ENCODE measurements around the gene UBTF.

UBTF gene

DNA sequence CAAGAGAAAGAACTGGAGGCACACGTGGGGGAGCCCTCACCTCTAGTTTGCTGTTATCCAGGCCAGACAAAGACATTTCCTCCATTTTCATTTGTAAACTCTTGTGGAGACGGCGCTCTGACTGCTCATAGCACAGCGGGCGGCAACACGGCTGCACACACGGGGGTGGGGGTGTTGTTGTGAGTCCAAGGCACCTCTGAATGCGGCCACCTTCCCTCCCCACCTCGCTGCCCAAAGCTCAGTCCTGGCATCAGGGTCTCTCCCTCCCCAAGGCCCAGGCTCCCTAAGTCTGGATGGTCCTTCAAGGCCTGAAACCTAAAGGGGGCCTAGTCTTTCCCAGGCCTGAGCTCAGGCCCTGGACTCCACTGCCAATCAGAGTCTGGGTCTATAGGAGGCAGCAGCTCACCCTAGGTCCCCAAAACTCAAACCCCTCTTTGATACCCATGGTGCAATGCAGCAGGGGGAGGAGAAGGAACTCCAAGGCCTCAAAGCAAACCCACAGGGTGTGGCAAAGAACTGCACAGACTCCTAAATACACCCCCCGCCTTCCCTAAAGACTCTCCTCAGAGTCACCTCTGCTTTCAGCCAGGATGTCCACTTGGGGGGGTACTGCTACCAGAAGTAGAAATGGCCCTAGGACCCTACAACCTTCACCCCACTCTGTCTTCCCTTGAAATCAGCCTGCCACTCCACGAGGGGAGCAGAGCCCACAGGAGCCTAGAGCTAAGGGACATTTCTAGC is 21.3 kb downstream of the UBTF start:
- DNase-seq (ENCODE audit: low read depth): no peak

DNA sequence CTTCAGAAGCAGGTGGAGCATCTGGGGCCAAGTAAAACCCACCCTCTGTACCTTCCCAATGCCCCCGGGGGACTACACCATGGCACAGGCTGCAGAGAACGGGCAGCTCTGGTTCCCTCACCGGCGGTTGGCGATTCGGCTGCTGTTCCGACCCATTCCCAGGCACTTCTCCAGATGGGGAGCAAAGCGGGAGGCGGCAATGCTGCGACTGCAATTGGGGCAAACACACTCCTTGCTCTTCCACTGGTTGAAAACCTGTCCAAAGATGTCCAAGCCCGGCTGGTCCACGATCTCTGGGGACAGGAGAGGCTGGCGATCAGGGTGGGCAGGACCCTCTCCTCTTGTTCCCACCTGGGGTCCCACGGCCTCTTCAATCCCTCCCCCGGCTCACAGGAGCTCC is 22.4 kb downstream of the UBTF start:
- DNase-seq (ENCODE audit: low read depth): no peak

DNA sequence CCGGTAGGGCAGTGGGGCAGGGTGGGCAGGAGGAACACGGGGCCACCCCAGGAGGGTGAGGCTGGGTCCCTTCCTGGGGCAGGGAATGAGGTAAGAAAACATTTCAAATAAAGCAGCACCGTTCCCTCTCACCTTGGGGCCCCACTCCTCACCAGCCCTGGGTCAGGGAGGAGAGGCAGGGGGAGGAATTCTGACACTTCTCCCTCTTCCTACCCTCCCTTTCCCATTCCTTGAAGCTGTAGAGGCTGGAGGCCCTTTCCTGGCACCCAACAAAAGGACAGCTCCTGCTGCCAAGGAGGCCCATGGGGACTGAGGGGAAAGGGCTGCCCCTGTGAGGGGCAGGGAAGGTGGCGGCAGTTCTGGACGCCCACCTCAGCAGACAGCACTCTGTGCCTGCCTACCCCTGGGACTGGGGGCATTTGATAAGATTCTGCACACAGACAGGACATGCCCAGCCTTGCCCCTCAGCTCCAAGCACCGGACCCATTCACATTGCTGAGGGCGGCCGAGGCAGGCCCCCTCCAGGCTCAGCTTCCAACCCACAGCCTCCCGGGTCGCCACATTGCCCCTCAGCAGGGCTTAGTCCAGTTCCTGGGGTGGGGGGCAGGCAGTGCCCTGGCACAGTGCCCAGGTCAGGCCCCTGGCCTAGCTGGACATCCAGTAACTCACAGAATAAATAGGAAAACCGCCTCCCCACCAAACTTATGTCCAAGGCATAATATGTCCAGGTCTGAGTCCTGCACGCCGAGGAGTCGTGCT is 26.0 kb downstream of the UBTF start:
- no peak for DNase-seq (ENCODE audit: low read depth)

DNA sequence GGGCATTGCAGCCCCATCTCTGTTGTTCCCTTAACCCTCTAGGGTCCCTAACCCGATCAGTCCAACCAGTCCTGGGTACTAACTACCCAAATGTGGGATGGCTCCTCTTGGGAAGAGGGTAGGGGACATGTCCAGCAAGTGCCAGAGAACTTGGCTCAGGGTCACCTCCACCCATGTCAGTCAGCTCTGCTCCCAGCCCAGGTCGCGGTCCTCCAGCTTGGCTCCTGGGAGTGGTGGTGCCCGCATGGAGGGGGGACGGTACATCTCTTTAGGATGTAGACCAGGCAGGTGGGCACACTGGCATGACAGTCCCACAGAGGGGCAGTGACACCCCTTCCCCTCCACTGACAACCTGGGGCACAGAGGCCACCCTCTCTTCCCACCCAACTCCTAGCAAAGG is 26.7 kb downstream of the UBTF start:
- no peak for DNase-seq (ENCODE audit: low read depth)

DNA sequence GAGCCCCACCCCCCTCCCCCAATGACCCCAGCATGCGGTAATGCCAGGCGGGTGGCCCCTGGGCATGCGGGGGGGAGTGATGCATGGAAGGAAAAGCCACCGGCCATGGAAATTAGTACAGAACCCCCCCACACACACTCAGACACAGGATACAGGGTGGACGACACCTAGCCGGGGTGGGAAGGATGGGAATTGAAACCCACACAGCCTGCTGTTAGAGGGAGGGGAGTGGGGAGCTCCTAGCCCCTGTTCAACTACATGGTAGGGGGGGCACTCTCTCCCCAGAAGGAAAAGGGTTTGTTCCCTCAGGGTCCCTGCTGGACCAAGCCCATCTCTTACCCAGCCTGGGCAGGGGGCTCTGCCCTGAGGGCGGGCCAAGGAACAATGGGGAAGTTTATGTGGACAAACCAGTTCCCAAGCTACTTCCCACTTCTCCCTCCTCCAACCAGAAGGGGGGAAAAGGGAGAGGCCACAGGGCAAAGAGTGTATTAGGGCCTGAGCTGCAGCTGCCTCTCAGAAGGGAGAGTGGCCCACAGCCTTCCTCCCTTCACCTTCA is 27.5 kb downstream of the UBTF start:
- DNase-seq (ENCODE audit: low read depth): no peak

DNA sequence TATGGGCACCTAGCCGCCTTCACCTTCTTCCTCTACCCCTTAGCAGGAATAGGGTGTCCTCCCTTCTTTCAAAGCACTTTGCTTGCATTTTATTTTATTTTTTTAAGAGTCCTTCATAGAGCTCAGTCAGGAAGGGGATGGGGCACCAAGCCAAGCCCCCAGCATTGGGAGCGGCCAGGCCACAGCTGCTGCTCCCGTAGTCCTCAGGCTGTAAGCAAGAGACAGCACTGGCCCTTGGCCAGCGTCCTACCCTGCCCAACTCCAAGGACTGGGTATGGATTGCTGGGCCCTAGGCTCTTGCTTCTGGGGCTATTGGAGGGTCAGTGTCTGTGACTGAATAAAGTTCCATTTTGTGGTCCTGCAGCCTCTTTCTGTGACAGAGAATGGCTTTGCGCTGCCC is 28.1 kb downstream of the UBTF start:
- no peak for DNase-seq (ENCODE audit: low read depth)

DNA sequence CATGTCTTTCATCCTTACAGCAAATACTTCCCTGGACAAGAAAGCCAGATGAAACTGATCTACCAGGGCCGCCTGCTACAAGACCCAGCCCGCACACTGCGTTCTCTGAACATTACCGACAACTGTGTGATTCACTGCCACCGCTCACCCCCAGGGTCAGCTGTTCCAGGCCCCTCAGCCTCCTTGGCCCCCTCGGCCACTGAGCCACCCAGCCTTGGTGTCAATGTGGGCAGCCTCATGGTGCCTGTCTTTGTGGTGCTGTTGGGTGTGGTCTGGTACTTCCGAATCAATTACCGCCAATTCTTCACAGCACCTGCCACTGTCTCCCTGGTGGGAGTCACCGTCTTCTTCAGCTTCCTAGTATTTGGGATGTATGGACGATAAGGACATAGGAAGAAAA is 29.0 kb downstream of the UBTF start:
- DNase-seq (ENCODE audit: low read depth): no peak

DNA sequence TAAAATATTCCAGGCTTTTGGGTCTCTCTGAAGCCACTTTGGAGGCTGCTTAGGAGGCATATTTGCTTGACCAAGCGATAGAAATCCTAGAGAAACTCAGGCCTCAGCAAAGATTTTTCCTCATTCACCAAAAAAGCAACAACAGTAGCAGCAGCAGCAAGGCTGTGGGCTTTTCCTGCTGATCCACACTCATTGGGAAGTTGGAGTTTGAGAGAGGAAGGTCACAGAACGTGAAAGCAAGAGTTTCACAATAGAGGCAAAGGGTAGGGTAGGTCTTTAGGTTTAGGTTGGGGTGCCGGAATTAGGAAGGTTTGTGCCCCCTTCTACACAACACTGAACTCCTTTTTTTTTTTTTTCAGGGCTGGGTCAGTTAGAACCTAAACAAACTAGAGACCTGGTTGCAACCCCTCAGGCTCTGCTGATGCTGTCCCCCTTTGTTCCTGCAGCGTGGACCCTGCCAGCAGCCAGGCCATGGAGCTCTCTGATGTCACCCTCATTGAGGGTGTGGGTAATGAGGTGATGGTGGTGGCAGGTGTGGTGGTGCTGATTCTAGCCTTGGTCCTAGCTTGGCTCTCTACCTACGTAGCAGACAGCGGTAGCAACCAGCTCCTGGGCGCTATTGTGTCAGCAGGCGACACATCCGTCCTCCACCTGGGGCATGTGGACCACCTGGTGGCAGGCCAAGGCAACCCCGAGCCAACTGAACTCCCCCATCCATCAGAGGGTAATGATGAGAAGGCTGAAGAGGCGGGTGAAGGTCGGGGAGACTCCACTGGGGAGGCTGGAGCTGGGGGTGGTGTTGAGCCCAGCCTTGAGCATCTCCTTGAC is 30.7 kb downstream of the UBTF start:
- no peak for DNase-seq (ENCODE audit: low read depth)

DNA sequence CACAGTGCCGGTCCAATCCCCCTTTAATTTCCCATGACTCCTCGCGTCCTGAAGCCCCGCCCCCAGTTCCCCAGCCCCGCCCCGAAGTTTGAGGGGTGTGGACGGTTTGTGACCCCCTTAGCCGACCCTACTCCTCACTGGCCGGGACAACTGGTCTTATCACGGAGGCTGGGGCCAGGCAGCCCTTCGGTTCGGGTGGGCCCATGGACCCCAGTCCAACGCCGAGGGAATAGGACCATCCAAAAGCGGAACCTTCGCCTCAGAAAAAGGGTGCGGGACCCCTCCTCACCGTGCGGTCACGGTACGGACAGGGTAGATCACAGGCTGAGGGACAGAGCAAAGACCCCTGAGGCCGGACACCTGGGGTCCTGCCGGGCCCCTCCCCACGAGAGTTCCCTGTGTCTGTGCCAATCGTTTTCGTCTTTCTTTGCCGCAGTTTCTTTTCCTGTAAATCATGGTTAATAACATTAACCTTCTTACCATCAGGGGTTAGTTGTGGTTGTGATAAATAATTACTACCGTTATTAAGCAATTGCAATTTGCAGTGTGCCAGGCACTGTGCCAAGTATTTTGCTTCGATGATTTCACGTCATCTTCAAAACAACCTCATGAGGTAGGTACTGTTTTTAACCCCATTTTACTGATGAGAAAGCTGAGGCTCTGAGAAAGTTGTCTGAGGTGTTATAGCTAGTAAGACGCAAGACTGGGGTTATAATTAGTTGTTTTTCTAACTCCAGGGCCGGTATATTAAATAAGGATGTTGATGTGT is 32.2 kb downstream of the UBTF start:
- DNase-seq (ENCODE audit: low read depth): no peak

DNA sequence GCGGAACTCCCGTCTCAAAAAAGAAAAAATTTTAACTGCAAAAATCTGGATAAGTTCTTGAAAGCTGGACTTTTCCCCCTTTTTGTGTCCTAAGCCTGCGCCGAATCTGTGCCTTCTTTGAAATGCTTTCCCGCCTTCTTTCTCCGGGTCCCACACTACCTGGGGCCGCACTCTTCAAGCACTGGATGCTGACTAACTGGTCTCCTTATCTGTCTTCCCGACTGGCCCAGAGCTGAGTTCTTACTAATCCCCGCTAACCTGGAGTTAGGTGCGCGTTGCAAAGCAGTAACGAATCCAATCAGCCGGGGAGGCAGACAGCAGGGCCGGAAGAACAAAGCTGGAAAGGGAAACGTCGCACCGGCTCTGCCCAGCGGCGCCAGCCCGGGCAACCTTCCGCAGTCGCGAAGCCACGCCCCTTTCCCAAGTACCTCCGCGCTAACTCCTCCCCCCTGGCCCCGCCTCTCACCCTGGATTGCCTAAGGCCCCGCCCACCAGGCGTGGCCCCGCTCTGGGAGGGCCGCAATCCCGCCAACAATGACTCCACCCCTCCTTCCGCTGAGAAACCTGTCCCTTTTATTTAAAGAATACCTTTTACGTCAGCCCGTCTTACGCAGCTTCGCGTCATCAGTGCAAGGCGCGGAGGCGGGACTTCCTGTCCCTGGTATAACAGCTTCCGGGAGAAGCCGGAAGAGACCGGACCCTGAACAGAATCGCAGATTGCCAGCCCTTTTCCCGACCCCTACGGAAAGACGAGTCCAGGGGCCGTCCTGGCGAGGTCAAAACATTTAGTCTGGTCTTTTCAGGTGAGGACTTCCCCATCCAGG is 33.0 kb downstream of the UBTF start, which contains the start of gene TMUB2:
TSS of gene TMUB2 (plus strand) at position 666 of the 824 bp plus-strand sequence. CDS start 737 bp downstream, outside the sequence.
- peak; percentile 99 for DNase-seq (ENCODE audit: low read depth)

DNA sequence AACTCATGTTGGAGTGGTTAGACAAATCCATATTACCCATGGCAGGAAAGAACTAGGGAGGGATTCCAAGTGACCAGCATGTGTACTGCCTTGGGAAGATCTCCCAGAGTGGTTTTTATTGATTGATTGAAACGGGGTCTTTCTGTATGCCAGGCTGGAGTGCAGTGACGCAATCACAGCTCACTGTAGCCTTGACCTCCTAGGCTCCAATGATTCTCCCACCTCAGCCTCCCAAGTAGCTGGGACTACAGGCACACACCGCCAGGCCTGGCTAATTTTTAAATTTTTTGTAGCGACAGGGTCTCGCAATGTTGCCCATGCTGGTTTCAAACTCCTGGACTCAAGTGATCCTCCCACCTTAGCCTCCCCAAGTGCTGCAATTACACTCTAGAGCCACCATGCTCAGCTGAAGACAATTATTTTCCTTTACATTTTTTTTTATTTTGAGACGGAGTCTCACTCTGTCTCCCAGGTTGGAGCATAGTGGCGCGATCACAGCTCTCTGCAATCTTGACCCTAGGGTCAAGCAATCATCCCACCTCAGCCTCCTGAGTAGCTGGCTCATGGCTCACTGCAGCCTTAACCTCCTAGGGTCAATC is 35.2 kb downstream of the UBTF start:
- no peak for DNase-seq (ENCODE audit: low read depth)

DNA sequence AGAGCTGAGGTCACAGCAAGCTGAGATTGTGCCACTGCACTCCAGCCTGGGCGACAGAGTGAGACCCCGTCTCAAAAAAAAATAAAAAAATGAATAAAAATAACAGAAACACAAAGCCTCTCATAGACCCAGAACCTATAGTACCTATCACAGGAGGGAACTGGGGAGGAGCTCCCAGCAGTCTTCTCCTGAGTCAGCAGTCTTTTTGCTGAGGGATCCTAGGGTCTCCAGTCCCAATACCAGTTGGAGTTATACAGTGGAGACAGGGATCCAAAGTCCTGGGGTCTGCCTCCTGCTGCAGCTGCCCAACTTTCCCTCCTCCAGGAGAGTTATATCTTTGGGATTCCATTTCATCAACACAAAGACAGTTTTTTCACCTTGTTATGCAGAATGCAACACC is 36.5 kb downstream of the UBTF start:
- DNase-seq (ENCODE audit: low read depth): no peak

DNA sequence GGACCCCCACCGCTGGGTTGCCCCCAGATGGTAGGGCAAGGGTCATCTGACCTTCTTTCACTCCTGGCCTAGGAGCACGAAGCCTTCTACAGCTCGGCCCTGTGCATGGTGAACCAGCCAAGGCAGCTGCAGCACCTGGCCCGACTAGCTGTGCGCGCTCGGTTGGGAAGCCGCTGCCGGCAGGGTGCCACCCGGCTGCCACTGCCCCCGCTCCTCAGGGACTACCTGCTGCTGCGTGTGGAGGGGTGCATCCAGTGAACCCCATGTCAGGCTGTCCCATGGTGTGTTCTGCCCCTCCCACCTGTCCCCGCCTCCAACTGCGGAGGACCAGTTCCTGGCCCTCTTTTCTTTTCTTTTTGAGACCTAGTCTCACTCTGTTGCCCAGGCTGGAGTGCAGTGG is 41.3 kb downstream of the UBTF start:
- DNase-seq (ENCODE audit: low read depth): no peak

DNA sequence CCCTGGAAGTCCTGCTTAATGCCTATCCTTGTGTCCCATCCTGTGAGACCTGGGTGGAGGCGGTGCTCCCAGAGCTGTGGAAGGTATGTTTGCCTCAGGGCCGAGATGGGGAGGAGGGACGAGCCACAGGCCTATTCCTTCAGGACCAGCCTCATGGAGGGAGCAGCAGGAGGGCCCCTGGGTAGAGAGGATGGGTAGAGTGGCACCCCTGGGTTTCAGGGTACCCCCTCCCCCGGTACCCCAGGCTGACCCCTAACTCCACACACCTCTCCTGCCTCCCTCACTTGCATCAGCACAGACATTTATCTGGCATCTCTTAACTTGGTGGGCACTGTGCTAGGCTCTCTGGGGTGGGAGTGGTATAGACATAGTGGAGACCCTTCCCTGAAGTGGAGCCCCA is 41.8 kb downstream of the UBTF start:
- DNase-seq (ENCODE audit: low read depth): no peak

DNA sequence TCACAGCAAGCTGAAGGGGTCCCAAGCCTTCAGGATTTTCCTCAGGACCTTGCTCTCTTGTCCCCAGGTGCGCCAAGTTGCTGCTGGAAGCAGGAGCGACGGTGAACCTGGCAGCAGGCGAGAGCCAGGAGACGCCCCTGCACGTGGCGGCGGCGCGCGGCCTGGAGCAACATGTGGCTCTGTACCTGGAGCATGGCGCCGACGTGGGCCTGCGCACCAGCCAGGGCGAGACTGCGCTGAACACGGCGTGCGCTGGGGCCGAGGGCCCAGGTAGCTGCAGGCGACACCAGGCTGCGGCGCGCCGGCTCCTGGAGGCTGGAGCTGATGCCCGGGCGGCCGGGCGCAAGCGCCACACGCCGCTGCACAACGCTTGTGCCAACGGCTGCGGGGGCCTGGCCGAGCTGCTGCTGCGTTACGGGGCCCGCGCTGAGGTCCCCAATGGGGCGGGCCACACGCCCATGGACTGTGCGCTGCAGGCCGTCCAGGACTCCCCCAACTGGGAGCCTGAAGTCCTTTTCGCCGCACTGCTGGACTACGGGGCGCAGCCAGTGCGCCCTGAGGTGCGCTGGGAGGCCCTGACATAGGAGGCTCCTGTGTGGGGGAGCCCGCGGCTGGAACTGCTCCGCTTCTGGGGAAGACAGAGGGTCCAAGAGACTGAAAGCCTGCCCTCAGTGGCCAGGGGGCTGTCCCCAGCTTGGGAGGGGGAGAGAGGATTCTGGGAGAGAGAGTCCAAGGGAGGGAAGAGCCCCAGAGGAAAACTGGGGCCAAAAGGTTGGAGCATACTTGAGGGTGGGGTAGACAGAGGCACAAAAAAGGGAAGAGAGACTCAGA is 42.6 kb downstream of the UBTF start:
- no peak for DNase-seq (ENCODE audit: low read depth)

DNA sequence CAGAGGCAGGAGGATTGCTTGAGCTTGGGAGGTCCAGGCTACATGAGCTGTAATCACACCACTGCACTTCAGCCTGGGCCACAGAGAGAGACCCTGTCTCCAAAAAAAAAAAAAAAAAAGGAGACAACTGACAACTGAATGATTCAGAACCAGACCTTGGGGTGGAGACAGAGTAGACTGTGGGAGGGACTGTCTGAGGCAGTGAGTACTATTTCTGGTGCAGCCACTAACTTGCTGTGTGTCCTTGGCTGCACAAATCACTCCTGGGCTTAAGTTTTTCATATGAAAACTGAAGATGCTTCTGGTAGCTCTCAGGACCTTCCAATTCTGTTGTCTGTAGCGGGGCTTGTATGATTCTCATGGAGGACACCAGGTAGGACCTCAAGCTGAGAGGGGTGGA is 43.2 kb downstream of the UBTF start:
- DNase-seq (ENCODE audit: low read depth): no peak

DNA sequence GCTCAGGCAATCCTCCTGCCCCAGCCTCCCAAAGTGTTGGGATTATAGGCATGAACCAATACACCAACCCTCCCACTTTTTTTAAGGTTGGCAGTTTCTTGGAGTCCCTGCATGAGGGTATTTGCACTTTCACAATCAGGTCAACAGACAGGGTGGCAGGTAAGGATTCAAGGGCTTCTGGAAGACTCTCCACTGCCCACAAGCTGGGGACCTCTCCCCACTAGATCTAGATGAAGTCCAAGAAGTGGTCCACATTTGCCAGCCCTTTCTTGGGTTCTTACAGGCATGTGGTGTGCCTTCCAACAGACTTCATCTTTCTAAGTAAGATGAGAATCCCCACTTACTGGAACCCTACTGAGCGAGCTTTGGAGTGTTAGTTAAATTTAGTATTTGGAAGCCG is 45.0 kb downstream of the UBTF start:
- DNase-seq (ENCODE audit: low read depth): no peak

DNA sequence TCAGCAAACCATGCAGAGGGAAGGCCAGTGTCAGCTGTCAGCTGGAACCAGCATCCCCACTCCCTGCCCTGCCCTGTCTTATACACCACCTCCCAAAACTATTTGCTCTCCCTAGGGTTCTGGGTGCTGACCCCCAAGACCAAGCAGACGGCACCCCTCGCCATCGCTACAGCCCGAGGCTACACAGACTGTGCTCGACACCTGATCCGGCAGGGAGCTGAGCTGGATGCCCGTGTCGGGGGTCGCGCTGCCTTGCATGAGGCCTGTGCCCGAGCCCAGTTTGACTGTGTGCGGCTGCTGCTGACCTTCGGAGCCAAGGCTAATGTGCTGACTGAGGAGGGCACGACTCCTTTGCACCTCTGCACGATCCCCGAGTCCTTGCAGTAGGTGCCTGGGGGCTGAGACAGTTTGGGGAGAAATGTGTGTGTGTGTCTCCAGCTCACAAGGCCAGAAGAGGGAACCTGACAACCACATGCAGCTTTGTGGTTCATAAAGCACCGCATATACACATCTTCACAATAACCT is 47.5 kb downstream of the UBTF start:
- no peak for DNase-seq (ENCODE audit: low read depth)

DNA sequence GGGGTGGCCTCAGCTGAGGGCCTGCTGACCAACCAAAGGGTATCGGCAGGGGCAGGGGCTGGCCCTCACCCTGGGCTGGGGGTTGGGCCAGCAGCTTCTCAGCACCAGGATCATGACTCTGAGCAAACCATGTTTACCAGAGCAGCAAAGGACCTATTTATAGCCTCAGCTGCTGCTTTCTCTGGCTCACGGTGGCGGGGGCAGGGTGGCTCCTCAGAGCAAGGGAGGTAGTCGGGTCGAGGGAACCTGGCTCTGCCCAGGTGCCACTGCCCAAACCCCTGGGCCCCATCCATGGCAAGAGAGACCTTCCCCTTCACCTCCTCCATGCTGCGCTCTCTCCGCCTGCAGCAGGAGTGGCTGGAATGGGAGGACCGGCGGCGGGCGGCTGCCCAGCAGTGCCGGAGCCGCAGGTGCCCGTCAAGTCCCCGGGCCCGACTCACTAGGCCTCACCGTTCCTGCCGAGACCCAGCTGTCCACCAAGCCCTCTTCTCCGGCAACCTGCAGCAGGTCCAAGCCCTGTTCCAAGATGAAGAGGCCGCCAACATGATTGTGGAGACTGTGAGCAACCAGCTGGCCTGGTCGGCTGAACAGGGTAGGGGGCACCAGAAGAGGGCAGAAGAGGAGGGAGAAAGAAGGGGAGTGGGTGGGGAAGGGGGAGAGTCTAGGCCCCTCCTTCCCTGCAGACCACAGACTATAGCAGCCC is 48.8 kb downstream of the UBTF start, which contains the start of gene ASB16:
TSS of gene ASB16 (plus strand) at position 206 of the 703 bp plus-strand sequence. CDS start at position 292, 86 bp downstream.
- DNase-seq (ENCODE audit: low read depth): no peak
